DND-41 (cell line): ENCODE data around the gene SLC44A2.

ENCODE experiments used
- ATAC-seq: fragments of 200-7000 bp; cut with Tn5 transposase; 3 replicates; pipeline ENCODE4 v1.9.1; 2021; ENCODE audit warnings: low read depth; ENCODE audit not compliant: insufficient read depth
- DNase-seq: peaks from one replicate; pipeline ENCODE4 v3.0.0-alpha.2; 2020
- H2AFZ ChIP-seq: 2 replicates; pipeline ENCODE4 v1.6.0; 2012; ENCODE audit warnings: low read depth, low read length
- H3K27ac ChIP-seq: 2 replicates; pipeline ENCODE4 v1.5.1; 2012; ENCODE audit warnings: low read length, inconsistent platforms
- H3K27me3 ChIP-seq: fragments of 200-600 bp; sonication (generic); 2 replicates; pipeline ENCODE4 v1.6.0; 2012; ENCODE audit warnings: low read length, mild to moderate bottlenecking, inconsistent platforms; ENCODE audit not compliant: insufficient read depth, poor library complexity
- H3K36me3 ChIP-seq: 2 replicates; pipeline ENCODE4 v1.5.1; 2012; ENCODE audit warnings: low read length, inconsistent platforms; ENCODE audit not compliant: insufficient read depth
- H3K4me1 ChIP-seq: 2 replicates; pipeline ENCODE4 v1.5.1; 2012; ENCODE audit warnings: mild to moderate bottlenecking, low read length; ENCODE audit not compliant: insufficient read depth
- H3K4me2 ChIP-seq: 2 replicates; pipeline ENCODE4 v1.6.0; 2012; ENCODE audit warnings: mild to moderate bottlenecking, moderate library complexity, low read length, inconsistent platforms; ENCODE audit not compliant: insufficient read depth
- H3K4me3 ChIP-seq, 2 experiments: fragments of 200-600 bp in 1 of 2; shearing (Covaris generic) in 1 of 2; 2 replicates each; pipeline ENCODE4 v1.5.1; 2012 to 2016; ENCODE audit warnings: inconsistent platforms in 2 of 2, low read length in 2 of 2, mild to moderate bottlenecking in 2 of 2, low read depth in 1 of 2, moderate library complexity in 1 of 2
- H3K79me2 ChIP-seq: 2 replicates; pipeline ENCODE4 v1.6.0; 2012; ENCODE audit warnings: low read length, inconsistent platforms; ENCODE audit not compliant: insufficient read depth
- H3K9ac ChIP-seq: 2 replicates; pipeline ENCODE4 v1.6.0; 2012; ENCODE audit warnings: low read depth, mild to moderate bottlenecking, inconsistent platforms, low read length, moderate library complexity
- H3K9me3 ChIP-seq: 2 replicates; pipeline ENCODE4 v1.5.1; 2012; ENCODE audit warnings: low read length, moderate library complexity, mild to moderate bottlenecking, inconsistent platforms; ENCODE audit not compliant: insufficient read depth, severe bottlenecking
- H4K20me1 ChIP-seq: 2 replicates; pipeline ENCODE4 v1.6.0; 2012; ENCODE audit warnings: low read length; ENCODE audit not compliant: insufficient read depth
- CTCF ChIP-seq: IDR thresholded peaks from 2 replicates; pipeline ENCODE4 v1.5.1; 2012; ENCODE audit warnings: borderline replicate concordance, low read length, moderate library complexity, mild to moderate bottlenecking; ENCODE audit not compliant: poor library complexity, severe bottlenecking; ENCODE audit errors: extremely low read depth
- EZH2 ChIP-seq: IDR thresholded peaks from 3 replicates; pipeline ENCODE4 v1.6.1; 2012; ENCODE audit warnings: borderline replicate concordance, low read depth, mild to moderate bottlenecking, moderate library complexity, low read length, inconsistent platforms; ENCODE audit not compliant: severe bottlenecking

SLC44A2 gene

DNA sequence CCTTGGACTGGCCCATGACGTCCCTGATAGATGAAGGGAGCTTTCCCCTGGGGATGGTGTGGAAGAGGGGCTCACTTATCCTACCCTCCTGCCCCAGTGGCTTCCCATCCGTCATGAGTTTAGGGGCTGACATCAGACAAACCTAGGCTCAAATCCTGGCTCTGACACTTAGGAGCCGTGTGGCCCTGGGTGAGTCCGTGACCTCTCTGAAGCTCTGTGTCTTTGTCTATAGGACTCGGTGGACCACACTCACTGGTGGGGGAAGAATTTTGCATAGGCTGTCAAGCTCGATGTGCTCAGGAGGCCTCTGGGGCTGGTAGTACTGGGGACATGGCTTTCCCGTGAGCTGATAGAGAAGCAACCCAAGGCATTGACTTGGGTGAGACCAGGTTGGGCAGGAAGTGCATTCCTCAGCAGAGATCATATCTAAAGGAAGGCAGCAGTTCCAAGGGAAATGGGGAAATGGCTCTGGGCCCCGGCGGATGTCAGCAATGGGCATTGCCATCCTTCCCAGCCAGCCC is 20.8 kb upstream of the SLC44A2 start:
- Histone ChIP-seq H3K36me3 (peaks cover 3% of the 10 kb centered on the region; the same call in 1 of the 2 replicates), H4K20me1 (peaks cover 13% of the 10 kb centered on the region), H3K27ac (peak overlapping the region; percentile 85), H3K4me3 (no peak overlapping the region), H3K9me3 (no peaks in the 10 kb centered on the region), H3K27me3 (no peaks in the 10 kb centered on the region), H3K9ac (peak overlapping the region; percentile 85; the same call in 1 of the 2 replicates), H3K4me2 (peak overlapping the region; percentile 14; the same call in 1 of the 2 replicates), H2AFZ (no peak overlapping the region), H3K4me1 (peaks cover 26% of the 10 kb centered on the region), H3K79me2 (peaks cover 50% of the 10 kb centered on the region)
- TF ChIP-seq CTCF = no peak
- TF ChIP-seq EZH2 = no peak
- ATAC-seq (no peak), DNase-seq (no peak)

DNA sequence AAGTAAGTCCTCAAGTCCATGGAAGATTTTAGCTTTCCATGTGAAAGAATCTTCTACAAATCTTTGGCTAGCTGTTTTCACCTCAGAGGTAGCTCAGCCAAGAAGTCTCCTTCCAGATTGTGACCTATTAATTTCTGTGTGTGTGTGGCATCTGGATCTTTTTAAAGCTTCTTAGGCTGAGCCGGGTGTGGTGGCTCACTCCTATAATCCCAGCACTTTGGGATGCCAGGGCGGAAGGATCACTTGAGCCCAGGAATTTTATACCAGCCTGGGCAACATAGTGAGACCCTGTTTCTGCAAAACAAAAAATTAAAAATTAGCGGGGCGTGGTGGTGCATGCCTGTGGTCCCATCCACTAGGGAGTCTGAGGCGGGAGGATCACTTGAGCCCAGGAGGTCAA is 13.4 kb upstream of the SLC44A2 start:
- Histone ChIP-seq H3K4me2 (no peak overlapping the region), H3K4me1 (no peaks in the 10 kb centered on the region), H3K4me3 (no peak overlapping the region), H3K9ac (no peak overlapping the region), H3K79me2 (peaks cover 62% of the 10 kb centered on the region), H4K20me1 (peaks cover 8% of the 10 kb centered on the region; the same call in 1 of the 2 replicates), H3K36me3 (no peaks in the 10 kb centered on the region), H3K27me3 (no peaks in the 10 kb centered on the region), H3K9me3 (no peaks in the 10 kb centered on the region), H2AFZ (no peak overlapping the region), H3K27ac (no peak overlapping the region)
- TF ChIP-seq CTCF (no peak), EZH2 (no peak)
- DNase-seq (no peak), ATAC-seq (no peak)

DNA sequence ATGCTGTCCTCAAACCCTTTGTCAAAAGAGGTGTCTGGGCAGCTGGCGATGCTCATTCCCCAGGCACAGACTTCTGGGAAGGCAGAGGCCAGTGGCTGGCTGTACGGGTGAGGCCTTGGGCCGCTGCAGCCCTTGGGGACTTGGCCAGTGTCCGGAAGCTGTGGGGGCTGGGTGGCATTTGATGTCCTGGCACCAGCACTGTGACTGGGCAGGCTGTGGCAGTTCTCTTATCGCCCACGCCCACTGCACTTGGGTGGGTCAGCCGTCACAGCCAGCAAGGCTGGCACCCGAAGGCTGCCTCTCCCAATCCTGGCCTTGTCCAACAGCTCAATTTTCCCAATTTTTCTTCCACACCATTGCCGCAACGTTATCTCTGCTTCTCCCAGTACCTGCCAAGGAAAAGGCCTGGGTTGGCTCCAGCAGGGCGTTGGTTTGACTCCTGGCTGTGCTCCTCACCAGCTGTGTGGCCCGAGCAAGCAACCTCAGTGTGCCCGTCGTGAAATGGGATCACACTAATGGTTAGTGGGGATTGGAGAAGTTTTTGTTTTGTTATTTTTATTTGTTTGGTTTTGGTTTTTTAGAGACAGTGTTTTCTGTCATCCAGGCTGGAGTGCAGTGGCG is 12.7 kb upstream of the SLC44A2 start:
- H3K27ac ChIP-seq = no peak overlapping the region
- H3K79me2 ChIP-seq = peaks cover 64% of the 10 kb centered on the region
- no peaks in the 10 kb centered on the region for H3K4me1 ChIP-seq
- ATAC-seq (no peak), DNase-seq (no peak)
- H3K9ac ChIP-seq = no peak overlapping the region
- H3K4me3 ChIP-seq = no peak overlapping the region
- TF ChIP-seq CTCF (no peak), EZH2 (no peak)
- no peaks in the 10 kb centered on the region for H3K27me3 ChIP-seq
- 0 out of 2 replicates have a peak, but pooled peaks cover 4% of the 10 kb centered on the region for H3K36me3 ChIP-seq
- no peak overlapping the region for H2AFZ ChIP-seq
- H4K20me1 ChIP-seq = peaks cover 8% of the 10 kb centered on the region; the same call in 1 of the 2 replicates
- no peaks in the 10 kb centered on the region for H3K9me3 ChIP-seq
- H3K4me2 ChIP-seq = no peak overlapping the region
